ENCODE measurements around the gene BMPR1B. TPM values are rescaled to one million over a fixed set of nuclear protein-coding genes. Genes with fewer than 3 reads are reported as not detected.

BMPR1B gene
- total and polyA plus RNA-seq, 9 of the 15 experiments (the other 6 are each of a cell fraction or from before 2014, with no cell fraction given): 0.01 TPM; not detected in 8

- TF ChIP-seq TFE3 (CRISPR knock-in tag; IDR thresholded peaks at IDR 0.05): no peak
- TF ChIP-seq PPARD (CRISPR knock-in tag; IDR thresholded peaks at IDR 0.05): no peak
- TF ChIP-seq ZHX1 (conservative IDR thresholded peaks at IDR 0.05; ENCODE audit: low read length): no peak
- TF ChIP-seq SMARCE1 (IDR thresholded peaks at IDR 0.05): no peak
- no peak for TF ChIP-seq TBL1XR1 (IDR thresholded peaks at IDR 0.05; ENCODE audit: low read length in 2 of 2)
These were observed 348.2 kb downstream of the BMPR1B start (continued) for GRCh38 chr4:95105983-95106382.

GRCh38 chr4:95106408-95106928, 348.7 kb downstream of the BMPR1B start:
- Histone ChIP-seq H3K9me3 (replicated peaks; ENCODE audit: control insufficient read depth, insufficient read depth, low read depth, low read length) (no peaks in the 10 kb centered on the region), H3K27me3 (ENCODE audit: control insufficient read depth in 2 of 2, insufficient read depth in 2 of 2, low read length in 2 of 2) (no peaks in the 10 kb centered on the region), H3K36me3 (ENCODE audit: control insufficient read depth, insufficient read depth, low read length) (no peaks in the 10 kb centered on the region), H3K9me1 (ENCODE audit: control insufficient read depth, insufficient read depth, low read length) (no peaks in the 10 kb centered on the region), H3K4me2 (ENCODE audit: insufficient read depth, low read length) (no peak overlapping the region), H3K27ac (ENCODE audit: extremely low read depth, low read depth, low read length) (no peak overlapping the region), H3K4me1 (replicated peaks in 1 of 2; ENCODE audit: control insufficient read depth in 2 of 2, insufficient read depth in 2 of 2, low read length in 2 of 2) (no peaks in the 10 kb centered on the region), H3K9ac (ENCODE audit: insufficient read depth in 1 of 2, low read depth in 2 of 2, low read length in 2 of 2) (no peak overlapping the region), H2AFZ (ENCODE audit: low read depth, low read length) (no peak overlapping the region), H3K79me2 (ENCODE audit: control insufficient read depth, insufficient read depth, low read length) (no peaks in the 10 kb centered on the region), H3K4me3 (no peak overlapping the region), H4K20me1 (replicated peaks; ENCODE audit: control insufficient read depth, insufficient read depth, low read length) (no peaks in the 10 kb centered on the region)
- in situ Hi-C loops (cut with MboI) (loop anchor here (25.0 kb wide), 1 partner anchor 469 kb away; no protein-coding TSS in a partner anchor), intact Hi-C loops (cut with micrococcal nuclease) (no loop called here)
- FAIRE-seq (no peak), ATAC-seq (no peak), DNase-seq (ENCODE audit: extremely low read depth in 1 of 4, low spot score in 3 of 4) (no peak)
- WGBS (ENCODE audit: insufficient coverage, low coverage, missing lambda C conversion rate): 0% methylated on average over 2 of the region's 2 CpGs
- no TSS peak for BruUV-seq (replicated peaks)
- no peak for TF ChIP-seq NR0B1 (IDR thresholded peaks at IDR 0.05; ENCODE audit: partially characterized antibody)
- no peak for TF ChIP-seq SRSF9 (IDR thresholded peaks at IDR 0.05; ENCODE audit: borderline replicate concordance, low read depth, low read length)
- TF ChIP-seq RBM22 (IDR thresholded peaks at IDR 0.05; ENCODE audit: low read depth, low read length, poor library complexity, severe bottlenecking): no peak
- no peak for TF ChIP-seq NR1H2 (CRISPR knock-in tag; IDR thresholded peaks at IDR 0.05)
- POLR2A ChIA-PET: no interaction called here
- CTCF ChIA-PET (ENCODE audit: low intra/inter-chr PET ratio): no interaction called here
